HUDEP-2 (cell line): ENCODE measurements around the gene PACRG.

Experiments
- DNase-seq, 76 experiments: peaks; one replicate each; lab custom pipeline; 2025; ENCODE audit not compliant: unreplicated experiment in 76 of 76; lab: John Stamatoyannopoulos, UW

Gene PACRG

GRCh38 chr6:163228041-163228440 is 500.3 kb downstream of the PACRG start:
- DNase-seq = no peak

- DNase-seq = no peak
Measured at GRCh38 chr6:163229050-163229449, 501.3 kb downstream of the PACRG start.

GRCh38 chr6:163230901-163231300 is 503.1 kb downstream of the PACRG start:
- no peak for DNase-seq

- no peak for DNase-seq
Measured at GRCh38 chr6:163231356-163232014, 503.7 kb downstream of the PACRG start.

GRCh38 chr6:163232015-163232523 is 504.3 kb downstream of the PACRG start:
- DNase-seq = no peak

- DNase-seq = no peak
Measured at GRCh38 chr6:163232649-163233048, 504.9 kb downstream of the PACRG start.

- no peak for DNase-seq
Measured at GRCh38 chr6:163237110-163237509, 509.3 kb downstream of the PACRG start.

- DNase-seq = no peak
Measured at GRCh38 chr6:163239572-163240340, 512.0 kb downstream of the PACRG start.

GRCh38 chr6:163240556-163240955 is 512.8 kb downstream of the PACRG start:
- DNase-seq = no peak

- DNase-seq = no peak
Measured at GRCh38 chr6:163241683-163242082, 513.9 kb downstream of the PACRG start.

GRCh38 chr6:163243083-163243482 is 515.3 kb downstream of the PACRG start:
- no peak for DNase-seq

- DNase-seq = no peak
Measured at GRCh38 chr6:163243692-163244589, 516.2 kb downstream of the PACRG start.

- no peak for DNase-seq
Measured at GRCh38 chr6:163248051-163248450, 520.3 kb downstream of the PACRG start.

- no peak for DNase-seq
Measured at GRCh38 chr6:163249651-163250101, 521.9 kb downstream of the PACRG start.

- DNase-seq = no peak
Measured at GRCh38 chr6:163250116-163250515, 522.3 kb downstream of the PACRG start.

- DNase-seq = no peak
Measured at GRCh38 chr6:163252061-163252591, 524.4 kb downstream of the PACRG start.

GRCh38 chr6:163253556-163254213 is 525.9 kb downstream of the PACRG start:
- no peak for DNase-seq

- DNase-seq = no peak
Measured at GRCh38 chr6:163254341-163254835, 526.6 kb downstream of the PACRG start.

GRCh38 chr6:163255265-163255664 is 527.5 kb downstream of the PACRG start:
- DNase-seq = no peak

GRCh38 chr6:163259689-163260088 is 531.9 kb downstream of the PACRG start:
- no peak for DNase-seq
